ENCODE data around the gene CYP27C1.

CYP27C1 gene

DNA sequence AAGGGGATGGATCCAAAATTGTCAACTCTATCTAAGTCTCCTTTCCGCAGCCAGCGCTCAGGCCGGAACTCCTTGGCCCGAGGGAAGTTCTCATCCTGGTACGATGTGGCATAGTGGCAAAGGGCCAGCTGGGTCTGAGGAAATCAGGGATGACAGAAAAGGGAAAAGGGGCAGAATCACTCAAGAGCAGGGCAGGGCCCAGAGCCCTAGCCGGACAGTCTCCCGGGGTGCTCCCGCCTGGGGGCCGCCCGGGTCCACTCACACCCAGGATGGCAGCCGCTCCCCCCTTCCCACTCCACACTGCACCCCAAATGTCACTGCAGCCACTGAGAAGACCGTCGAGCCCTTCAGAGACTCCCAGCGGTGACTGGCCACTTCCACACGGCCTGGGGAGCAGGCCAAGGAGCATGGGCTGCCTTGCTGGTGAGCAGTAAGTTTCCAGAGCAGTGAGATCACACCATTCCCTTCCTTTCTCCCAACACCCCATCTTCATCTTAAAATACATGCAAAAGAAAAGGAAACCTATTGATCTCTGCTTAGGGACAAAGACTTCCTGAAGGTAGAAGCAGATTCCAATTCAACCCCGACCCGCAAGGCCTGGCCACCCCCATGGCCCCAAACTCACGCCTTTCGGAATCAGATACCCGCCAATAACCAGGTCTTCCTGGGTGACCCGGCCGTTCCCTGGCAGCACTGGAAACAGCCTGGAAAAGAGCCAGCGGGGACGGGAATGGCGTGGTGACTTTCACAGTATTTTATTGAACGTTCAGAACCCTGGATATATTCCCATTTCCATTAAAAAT lies 26.7 kb downstream of the CYP27C1 start:
- DNase-seq (ENCODE audit: low read depth in 1 of 2, low spot score in 1 of 2), result no peak

DNA sequence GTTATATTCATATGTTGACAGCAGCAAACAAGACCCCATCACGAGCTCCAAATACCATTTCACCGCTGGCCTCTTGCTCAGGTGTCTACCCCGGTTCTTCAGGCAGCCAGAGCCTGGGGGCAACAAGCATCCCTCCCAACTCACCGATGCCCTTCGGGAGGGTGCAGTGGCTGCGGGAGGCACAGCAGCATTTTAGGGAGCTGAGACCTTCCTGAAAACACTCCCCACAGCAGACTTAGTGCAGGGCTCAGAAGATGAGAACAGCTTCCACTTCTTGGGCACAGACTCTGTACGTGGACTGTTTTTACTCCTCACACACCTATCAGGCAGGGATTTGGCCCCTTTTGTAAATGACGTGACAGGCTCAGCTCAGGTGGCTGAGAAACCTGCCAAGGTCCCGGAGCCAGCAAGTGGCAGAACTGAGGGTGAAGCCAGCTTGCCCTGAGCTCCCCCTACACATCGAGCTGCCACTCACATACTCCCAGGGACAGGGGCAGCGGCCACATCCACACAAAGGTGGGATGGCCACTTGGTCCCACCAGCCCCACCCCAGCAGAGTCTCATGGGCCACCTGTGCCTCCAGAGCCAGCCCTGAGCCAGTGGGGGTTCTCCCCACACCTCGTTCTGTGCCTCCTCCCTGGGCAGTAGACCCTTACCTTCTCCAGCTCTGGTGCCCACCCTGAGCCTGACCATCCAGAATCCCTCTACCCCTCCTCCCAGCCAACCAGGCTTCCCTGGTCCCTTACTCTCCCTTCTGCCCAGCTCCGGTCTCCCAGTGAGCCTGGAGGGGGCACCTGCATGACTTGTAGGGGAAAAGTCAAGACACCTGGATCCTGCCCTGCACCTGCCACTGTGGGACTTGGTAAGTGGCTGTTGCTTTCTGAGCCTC lies 28.5 kb downstream of the CYP27C1 start:
- DNase-seq (ENCODE audit: low read depth in 1 of 2, low spot score in 1 of 2), result no peak

DNA sequence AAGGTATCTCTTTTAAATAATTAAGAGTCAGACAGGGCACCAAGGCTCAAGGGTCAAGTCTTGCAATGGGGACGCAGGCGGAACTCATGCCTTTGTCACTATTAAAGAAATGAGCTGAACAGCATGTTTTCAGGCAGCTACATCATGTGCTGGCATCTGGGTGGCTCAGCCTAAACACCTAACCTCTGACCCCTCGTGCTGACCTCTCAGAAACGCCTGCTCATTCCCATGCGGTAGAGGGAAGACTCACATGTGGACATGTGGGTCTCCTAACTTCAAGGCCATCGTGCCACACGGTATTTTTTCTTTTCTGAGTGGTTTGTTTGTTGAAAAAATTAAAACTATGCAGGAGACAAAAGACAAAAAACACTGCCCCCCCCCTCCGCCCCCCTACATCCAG lies 31.3 kb downstream of the CYP27C1 start:
- no peak for DNase-seq (ENCODE audit: low read depth in 1 of 2, low spot score in 1 of 2)

DNA sequence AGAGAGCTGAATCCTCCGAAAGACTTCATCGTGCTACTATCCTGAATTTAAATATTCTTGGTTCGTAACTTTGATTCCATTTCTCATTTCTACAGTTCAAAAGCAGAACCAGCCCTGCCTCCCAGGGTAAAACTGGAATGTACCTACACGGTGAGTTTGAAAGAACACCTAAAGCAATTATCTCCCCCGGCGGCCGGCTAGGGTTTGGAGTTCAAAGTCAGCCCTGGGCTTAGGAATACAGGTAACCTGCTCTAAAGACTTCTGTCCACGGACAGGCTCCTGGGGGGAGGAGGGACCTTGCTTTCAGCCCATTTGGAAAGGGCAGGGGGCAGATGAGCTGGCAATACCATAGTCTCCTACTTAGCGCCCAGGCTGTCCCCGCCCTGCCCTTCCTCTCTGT lies 32.3 kb downstream of the CYP27C1 start:
- DNase-seq (ENCODE audit: low read depth in 1 of 2, low spot score in 1 of 2), result no peak

DNA sequence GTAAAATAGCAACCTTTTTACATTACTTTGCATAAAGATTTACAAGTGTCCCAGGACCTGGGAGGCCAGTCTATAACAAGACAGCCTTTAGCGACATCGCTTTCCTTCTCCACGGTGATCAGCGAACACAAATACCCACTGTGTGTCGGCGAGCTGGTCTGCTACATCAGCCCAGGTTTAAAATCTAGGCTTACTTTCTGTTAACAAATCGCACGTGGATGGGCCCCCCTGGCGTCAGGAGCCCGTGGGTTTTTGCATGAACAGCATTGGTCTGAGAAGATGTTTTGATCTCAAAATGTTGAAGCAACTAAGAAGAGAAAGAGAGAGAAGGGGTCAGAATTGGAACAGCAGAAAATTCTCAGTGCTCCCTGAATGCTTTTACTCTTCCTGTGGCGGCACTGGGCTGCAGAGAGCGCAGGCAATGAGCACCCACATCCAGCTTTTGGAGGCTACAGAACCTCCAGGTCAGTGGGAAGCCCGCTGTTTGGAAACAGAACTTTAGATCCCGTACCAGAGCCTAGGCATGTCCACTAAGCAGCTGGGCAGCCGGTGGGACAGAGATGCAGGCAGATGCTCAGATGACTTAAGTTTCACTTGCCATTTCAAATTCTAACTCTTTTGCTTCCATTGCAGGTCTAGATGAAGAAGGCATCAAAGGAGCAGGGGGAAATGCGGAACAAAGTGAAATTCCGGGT lies 32.9 kb downstream of the CYP27C1 start:
- DNase-seq (ENCODE audit: low read depth in 1 of 2, low spot score in 1 of 2), result no peak

DNA sequence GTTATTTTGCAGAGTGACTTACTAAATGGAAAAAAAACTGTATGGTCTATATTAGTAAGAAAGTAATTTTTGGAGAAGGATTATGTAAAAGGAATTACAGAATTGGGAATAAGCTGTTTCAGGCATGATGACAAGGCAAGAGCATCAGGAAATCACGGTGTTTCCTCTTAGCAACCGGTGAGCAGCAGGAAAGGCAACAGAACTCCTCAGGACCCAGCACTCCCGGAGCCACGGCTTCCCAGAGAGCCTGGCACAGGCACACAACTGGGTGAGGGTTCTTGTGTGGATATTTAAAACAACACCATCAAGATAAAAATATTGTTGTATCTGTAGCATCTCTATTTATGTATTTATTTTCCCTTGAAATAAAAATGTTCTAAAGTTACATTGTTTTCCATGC lies 34.4 kb downstream of the CYP27C1 start:
- no peak for DNase-seq (ENCODE audit: low read depth in 1 of 2, low spot score in 1 of 2)

DNA sequence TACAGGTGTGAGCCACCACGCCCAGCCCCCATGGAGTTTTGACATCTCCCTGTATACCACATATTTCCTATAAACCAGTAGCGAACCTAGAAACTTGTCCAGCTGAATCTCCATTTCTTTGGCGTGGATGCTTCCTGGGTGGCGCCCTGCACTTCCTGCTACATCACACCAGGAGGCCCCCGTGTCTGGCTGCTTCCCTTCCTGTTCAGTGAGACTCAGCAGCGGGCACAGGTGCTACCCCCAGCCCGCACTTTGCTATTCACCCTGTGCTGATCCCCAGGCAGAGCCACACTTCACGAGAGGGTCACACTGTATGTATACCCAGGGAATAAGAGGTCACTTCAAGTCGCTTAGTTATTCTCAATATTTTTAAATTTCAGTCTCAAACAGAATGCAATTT lies 35.0 kb downstream of the CYP27C1 start:
- no peak for DNase-seq (ENCODE audit: low read depth in 1 of 2, low spot score in 1 of 2)

DNA sequence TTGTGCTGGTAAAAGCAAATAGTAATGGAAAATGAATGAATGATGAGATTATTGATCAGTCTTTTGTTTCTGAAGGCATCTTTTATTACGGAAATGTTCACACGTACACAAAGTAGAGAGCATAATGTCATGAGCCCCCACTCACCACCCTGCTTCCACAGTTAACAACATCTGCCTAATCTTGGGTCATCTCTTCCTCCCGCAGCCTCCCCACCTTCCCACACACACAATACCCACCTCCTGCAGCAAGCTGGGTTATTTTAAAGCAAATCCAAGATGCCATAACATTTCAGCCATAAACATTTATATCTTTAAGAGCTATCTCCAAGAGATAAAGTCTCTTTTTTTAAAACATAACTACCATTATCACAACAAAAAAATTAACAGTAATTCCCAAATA lies 36.3 kb downstream of the CYP27C1 start:
- no peak for DNase-seq (ENCODE audit: low read depth in 1 of 2, low spot score in 1 of 2)

DNA sequence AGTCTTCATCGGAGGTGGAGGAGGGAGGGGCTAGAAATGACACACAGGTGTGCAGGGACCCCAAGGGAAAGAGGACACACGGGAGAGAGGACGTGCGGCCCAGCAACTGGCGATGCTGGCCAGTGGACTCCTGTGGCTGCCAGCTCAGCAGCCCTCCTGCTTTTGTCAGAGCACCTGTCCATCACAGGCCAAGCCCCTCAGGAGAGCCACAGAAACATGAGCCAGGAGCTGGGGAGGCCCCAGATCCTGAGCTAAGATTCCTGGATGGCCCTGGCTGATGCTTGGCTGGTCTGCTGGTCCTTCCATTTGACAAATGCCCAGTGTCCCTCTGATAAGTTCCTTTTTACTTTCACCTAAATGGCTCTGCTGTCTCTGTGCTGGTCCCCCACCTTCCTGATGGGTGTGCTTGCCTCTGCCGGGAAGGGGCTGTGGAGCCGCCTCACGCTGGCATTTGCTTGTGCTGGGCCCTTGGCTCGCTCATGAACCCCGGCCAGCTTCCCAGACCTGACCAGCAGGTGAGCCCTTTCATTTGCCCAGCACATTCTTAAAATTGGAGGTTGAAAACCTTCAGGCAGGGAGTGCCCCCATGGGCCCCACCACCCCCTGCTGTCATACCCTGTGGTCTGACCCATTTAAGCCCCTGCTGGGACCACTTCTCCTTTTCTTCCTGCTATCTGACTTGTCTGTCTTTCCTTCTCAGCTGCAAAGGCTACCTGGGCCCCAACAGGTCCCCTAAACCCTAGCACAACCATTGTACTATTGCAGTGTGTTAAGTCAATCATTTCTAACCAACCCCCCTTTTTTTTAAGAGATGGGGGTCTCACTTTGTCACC lies 37.3 kb downstream of the CYP27C1 start:
- DNase-seq (ENCODE audit: low read depth in 1 of 2, low spot score in 1 of 2), result no peak

DNA sequence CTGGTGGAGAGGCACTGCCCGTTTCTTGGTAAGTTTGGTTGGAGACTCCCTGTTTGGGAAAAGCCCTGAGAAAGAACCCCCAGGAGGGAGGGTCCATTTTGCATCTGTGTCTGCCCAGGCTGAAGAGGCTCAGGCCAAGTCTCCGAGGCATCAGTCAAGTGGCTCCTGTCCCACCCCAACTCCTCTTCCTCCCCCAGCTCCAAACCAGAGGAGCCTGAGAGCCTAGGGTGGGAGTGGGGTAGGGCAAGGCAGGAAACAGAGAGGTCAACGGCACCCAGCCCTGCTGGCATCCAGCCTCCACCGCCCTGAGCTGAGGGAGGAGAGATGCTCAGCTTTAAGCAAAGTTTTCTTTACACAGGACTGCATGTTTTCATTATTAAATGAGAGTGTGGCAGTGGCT lies 38.2 kb downstream of the CYP27C1 start:
- no peak for DNase-seq (ENCODE audit: low read depth in 1 of 2, low spot score in 1 of 2)

DNA sequence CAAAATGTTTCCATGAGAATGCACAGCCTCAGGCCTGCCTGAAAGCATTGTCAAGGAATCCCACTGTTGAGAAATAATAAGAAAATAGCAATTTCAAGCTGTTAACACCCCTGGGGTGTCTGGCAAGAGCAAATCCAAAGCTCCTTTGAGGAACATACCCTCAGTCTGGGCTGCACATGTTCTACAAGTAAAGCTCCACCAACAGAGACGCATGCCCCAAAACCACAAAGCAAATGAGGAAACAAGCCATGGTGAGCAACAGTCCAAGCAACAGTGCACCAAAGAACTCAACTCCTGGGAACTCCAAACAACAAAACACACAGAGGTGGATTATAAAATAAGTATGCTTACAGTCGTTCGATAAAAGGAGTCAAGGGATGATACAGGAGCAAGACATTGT lies 40.3 kb downstream of the CYP27C1 start:
- no peak for DNase-seq (ENCODE audit: low read depth in 1 of 2, low spot score in 1 of 2)

DNA sequence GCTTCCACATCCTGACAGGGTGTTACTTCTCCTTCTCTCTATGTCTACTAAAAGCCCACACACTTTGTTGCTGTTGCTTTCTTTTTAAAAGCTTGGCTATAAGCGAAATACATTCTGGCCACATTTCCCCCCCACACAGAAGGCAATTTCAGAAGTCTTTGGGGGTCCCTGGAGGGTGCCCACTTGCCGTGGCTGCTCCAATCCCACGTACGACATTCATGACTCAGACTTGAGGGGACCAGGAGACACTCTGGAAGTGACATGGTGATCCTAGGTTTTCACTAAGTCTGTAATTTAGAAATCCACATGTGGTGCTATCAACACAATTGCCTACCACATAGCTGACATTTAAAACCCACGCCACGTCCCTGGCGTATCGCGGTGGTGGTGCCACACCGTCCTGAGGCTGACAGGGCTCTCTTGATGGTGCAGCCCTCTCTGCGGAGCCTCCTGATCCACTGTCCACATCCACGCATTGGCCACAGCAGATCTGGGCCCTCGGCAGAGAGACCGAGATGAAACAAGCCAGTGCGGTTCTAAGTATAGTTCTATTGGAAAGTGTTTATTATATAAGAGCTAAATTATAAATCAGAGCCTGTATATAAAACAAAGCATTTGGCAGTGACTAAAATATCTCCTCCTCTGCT lies 42.4 kb downstream of the CYP27C1 start:
- no peak for DNase-seq (ENCODE audit: low read depth in 1 of 2, low spot score in 1 of 2)

DNA sequence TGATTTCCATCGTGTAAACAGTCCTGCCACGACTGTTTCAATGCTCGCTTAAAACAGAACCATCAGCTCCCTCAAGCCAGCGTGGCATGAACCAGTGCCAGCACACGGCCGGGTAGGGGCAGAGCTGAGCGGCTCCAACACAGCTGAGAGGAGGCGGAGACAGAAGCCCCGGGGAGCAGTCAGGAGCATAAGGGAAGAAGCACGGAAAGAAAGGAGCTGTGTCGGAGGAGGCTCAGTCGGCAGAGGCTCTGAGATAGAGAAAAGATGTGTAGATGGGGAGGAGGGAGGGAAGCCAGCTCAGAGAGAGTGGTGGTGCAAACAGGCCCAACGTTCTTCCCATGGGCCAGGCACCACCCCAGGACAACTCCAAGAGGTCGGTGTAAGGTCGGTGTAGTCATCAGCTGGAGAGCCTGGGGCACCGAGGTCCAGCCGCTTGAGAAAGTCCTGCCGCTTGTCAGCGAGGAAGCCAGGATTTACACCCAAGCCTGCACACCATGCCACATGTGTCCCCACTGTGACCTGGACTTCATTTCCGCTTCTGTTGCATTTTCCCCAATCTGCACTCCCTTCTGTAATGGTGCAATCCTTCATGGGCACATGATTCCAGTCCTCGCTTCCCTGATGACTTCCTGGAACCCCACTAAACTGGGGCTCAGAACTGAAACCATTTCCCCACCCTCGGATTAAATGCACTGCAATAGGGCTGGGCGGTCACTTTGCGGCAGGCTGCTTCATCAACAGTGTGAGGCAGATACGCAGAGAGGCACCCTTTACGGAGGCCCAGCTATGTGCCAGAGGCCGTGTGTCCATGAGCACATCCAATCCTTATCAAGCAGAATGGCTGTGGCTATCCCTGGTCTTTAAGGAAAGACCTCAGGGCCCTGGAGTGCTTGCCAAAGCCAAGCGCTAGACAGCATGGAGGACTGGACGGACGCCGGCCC lies 43.5 kb downstream of the CYP27C1 start:
- no peak for DNase-seq (ENCODE audit: low read depth in 1 of 2, low spot score in 1 of 2)

DNA sequence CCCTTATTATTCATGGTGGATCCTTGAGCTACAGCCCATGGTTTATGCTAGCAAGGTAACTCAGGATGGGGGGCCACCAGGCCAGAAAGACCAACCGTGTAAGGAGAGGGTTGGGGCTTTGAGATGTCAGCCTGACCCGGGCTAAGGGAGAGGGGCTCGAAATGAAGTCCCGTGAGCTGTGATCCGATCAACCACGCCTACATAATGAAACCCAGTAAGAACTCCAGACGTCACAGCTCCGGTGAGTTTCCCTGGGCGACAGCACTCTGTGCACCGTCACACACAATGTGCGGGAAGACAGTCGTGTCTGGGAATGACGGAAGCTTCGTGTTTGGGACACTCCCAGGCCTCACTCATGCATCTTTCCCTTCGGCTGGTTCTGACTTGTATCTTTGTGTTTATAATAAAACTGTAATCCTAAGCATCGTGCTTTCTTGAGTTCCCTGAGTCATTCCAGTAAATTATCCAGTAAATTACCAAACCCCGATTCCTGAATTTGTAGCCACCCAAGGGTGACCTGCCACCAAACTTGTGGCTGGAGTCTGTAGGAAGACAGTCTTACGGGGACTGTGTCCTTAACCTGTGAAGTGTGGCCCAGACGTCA lies 44.2 kb downstream of the CYP27C1 start:
- DNase-seq (ENCODE audit: low read depth in 1 of 2, low spot score in 1 of 2), result no peak

DNA sequence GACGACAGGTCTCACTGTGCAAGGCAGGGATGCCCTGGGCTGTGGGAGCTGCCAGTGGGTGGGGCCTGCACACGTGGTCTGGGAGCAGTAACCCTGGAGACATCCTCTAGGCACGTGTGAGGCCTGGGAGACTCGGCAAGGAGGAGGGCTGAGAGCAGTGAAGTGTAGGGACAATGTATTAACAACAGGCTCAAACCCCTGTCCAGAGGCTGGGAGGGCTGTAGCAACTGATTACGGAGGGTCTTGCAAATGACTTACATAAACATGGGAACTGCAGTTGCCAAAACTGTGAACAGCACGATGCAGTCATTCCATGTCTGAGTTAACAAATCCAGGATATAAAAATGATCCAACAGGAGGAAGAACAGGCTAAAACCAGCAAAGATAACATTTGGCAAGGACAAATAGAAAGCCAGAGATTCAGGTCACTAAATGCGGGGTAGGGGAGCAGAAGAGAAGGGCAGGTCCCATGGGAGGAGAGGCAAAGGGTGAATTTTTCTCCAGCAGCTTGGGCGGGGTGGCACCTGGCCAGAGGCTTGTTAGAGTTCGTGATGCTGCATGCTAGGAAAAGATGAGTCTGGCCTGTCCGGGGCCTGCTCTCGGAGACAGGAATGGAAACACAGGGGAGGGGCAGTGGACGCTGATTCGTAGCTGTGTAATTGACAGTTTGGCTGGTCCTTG lies 44.9 kb downstream of the CYP27C1 start:
- no peak for DNase-seq (ENCODE audit: low read depth in 1 of 2, low spot score in 1 of 2)

DNA sequence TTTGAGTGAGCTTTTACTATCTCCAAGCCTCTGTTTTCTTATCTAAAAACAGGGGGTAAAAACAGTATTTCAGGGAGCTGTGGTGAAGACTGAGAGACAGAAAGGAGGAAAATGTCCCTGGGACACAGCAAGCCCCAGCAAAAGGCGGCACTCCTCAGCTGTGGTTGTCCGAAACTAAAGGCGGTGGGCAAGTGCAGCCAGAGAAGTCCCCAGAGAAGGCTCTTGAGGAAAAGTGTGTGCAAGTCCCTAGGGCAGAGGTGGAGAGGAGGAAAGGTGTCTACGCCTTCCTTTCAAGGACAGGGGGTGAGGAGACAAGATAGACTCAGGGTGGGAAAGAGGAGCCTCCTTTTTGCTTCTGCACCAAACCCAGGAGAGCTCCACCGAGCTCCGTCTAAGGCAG lies 45.5 kb downstream of the CYP27C1 start:
- DNase-seq (ENCODE audit: low read depth in 1 of 2, low spot score in 1 of 2), result no peak

DNA sequence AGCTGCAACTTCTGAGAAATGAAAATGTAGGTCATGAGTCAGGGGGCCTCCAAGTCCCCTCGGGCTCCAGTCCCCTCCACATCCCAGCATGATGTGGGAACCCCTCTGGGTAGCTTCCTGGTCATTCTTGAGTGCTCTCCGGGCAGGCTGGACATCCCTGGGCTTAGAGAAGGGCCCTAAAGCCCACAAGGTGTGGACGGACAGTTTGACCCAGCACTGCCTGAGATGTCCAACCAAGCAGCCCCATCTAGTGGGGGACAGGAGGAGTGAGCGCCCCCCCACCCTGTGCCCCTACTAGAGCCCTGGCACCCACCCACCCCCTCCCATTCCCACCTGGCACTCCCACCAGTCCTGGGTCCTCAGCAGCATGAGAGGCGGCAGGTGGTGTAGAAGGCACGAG lies 46.0 kb downstream of the CYP27C1 start:
- DNase-seq (ENCODE audit: low read depth in 1 of 2, low spot score in 1 of 2), result no peak

DNA sequence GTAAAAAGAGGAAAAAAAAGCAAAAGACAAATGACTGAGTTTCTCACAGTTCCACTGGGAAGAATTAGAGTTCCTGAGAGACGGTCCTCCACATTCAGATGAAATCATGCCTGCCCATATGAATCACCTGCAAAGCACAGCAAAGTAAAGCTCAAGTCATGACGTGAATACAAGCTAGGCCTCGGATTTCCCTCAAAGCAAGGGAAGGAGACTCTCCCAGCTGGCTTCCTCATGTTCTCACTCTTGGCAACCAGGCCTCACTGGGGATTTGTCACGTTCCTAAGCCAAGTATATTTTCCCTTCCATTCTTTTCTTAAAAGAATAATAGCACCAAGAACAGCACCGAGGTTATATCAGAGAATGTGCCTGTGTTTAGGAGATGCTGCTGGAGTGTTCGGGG lies 47.0 kb downstream of the CYP27C1 start:
- DNase-seq (ENCODE audit: low read depth in 1 of 2, low spot score in 1 of 2), result no peak

All from activated CD4-positive, alpha-beta T cell treated with anti-CD3 and anti-CD28 coated beads, Interleukin-2, amount 50 U/mL, for 24 hours (primary cell).